RWPE2 (cell line): ENCODE measurements around the gene FBXL17.

Experiments
- ATAC-seq: fragments of 200-7000 bp; cut with Tn5 transposase; 3 replicates; pipeline ENCODE4 v1.9.1; 2021; ENCODE audit warnings: low read depth
- DNase-seq: peaks from one replicate; pipeline ENCODE4 v3.0.0-alpha.2; 2020; ENCODE audit warnings: low spot score
- H3K27ac ChIP-seq: fragments of 450-650 bp; 2 replicates; pipeline ENCODE4 v1.5.1; 2017; ENCODE audit warnings: mild to moderate bottlenecking; ENCODE audit not compliant: poor library complexity, severe bottlenecking
- H3K27me3 ChIP-seq: fragments of 250-450 bp; sonication (Bioruptor Pico); 2 replicates; pipeline ENCODE4 v1.5.1; 2021; ENCODE audit warnings: mild to moderate bottlenecking, moderate library complexity; ENCODE audit not compliant: insufficient read depth, poor library complexity, severe bottlenecking
- H3K36me3 ChIP-seq: fragments of 250-450 bp; sonication (Bioruptor Pico); 2 replicates; pipeline ENCODE4 v1.5.1; 2020; ENCODE audit warnings: low read depth, mild to moderate bottlenecking, moderate library complexity
- H3K4me1 ChIP-seq: fragments of 250-450 bp; sonication (Bioruptor Pico); 2 replicates; pipeline ENCODE4 v1.5.1; 2021; ENCODE audit warnings: mild to moderate bottlenecking, moderate library complexity; ENCODE audit not compliant: insufficient read depth, poor library complexity, severe bottlenecking
- H3K4me3 ChIP-seq: fragments of 250-450 bp; sonication (Bioruptor Pico); 2 replicates; pipeline ENCODE4 v1.5.1; 2021; ENCODE audit warnings: mild to moderate bottlenecking, moderate library complexity; ENCODE audit not compliant: severe bottlenecking
- H3K9me3 ChIP-seq: fragments of 250-450 bp; sonication (Bioruptor Pico); 2 replicates; pipeline ENCODE4 v1.5.1; 2021; ENCODE audit warnings: mild to moderate bottlenecking, moderate library complexity; ENCODE audit not compliant: severe bottlenecking
- CTCF ChIP-seq: fragments of 450-650 bp; IDR thresholded peaks from one replicate; pipeline ENCODE4 v1.5.1; 2017; ENCODE audit warnings: mild to moderate bottlenecking, moderate library complexity; ENCODE audit not compliant: poor library complexity, severe bottlenecking

FBXL17 gene

GRCh38 chr5:108260117-108260857 is 121.6 kb downstream of the FBXL17 start:
- no peak overlapping the region for H3K4me3 ChIP-seq

GRCh38 chr5:108259306-108259705 is 122.6 kb downstream of the FBXL17 start:
- no peak overlapping the region for H3K4me3 ChIP-seq
- ATAC-seq (no peak), DNase-seq (no peak)
- H3K9me3 ChIP-seq, result no peaks in the 10 kb centered on the region
- no peak overlapping the region for H3K27ac ChIP-seq
- H3K36me3 ChIP-seq, result no peaks in the 10 kb centered on the region
- H3K4me1 ChIP-seq, result no peaks in the 10 kb centered on the region
- no peaks in the 10 kb centered on the region for H3K27me3 ChIP-seq
- no peak for TF ChIP-seq CTCF

More at GRCh38 chr5:108260117-108260857, 121.6 kb downstream of the FBXL17 start:
- H3K27me3 ChIP-seq, result no peaks in the 10 kb centered on the region
- no peaks in the 10 kb centered on the region for H3K9me3 ChIP-seq
- H3K4me1 ChIP-seq, result no peaks in the 10 kb centered on the region
- DNase-seq (peak; percentile 70), ATAC-seq (peak; percentile 98)
- peak; percentile 99 for TF ChIP-seq CTCF
- H3K27ac ChIP-seq, result no peak overlapping the region
- no peaks in the 10 kb centered on the region for H3K36me3 ChIP-seq

GRCh38 chr5:108257996-108258395 is 123.9 kb downstream of the FBXL17 start:
- Histone ChIP-seq H3K27me3 (no peaks in the 10 kb centered on the region), H3K4me1 (no peaks in the 10 kb centered on the region), H3K4me3 (no peak overlapping the region), H3K36me3 (no peaks in the 10 kb centered on the region), H3K27ac (no peak overlapping the region), H3K9me3 (no peaks in the 10 kb centered on the region)
- DNase-seq, result no peak
- no peak for ATAC-seq
- TF ChIP-seq CTCF, result no peak

- ATAC-seq (no peak), DNase-seq (no peak)
- Histone ChIP-seq H3K36me3 (no peaks in the 10 kb centered on the region), H3K27ac (no peak overlapping the region), H3K27me3 (no peaks in the 10 kb centered on the region), H3K4me3 (no peak overlapping the region), H3K9me3 (no peaks in the 10 kb centered on the region), H3K4me1 (no peaks in the 10 kb centered on the region)
- TF ChIP-seq CTCF, result no peak
Measured at GRCh38 chr5:108255468-108255867, 126.4 kb downstream of the FBXL17 start.

- DNase-seq (no peak), ATAC-seq (no peak)
- H3K27me3 ChIP-seq, result no peaks in the 10 kb centered on the region
- H3K4me3 ChIP-seq, result no peak overlapping the region
- no peaks in the 10 kb centered on the region for H3K4me1 ChIP-seq
- no peak overlapping the region for H3K27ac ChIP-seq
- TF ChIP-seq CTCF, result no peak
- no peaks in the 10 kb centered on the region for H3K9me3 ChIP-seq
- no peaks in the 10 kb centered on the region for H3K36me3 ChIP-seq
Measured at GRCh38 chr5:108251350-108251749, 130.5 kb downstream of the FBXL17 start.
